HG03039 (cell line): Measurements from ENCODE around the gene POMT1.

Experiments used
- ATAC-seq: cut with Tn5 transposase; IDR thresholded peaks from one replicate; pipeline ENCODE4 v1.9.1; 2021; ENCODE audit warnings: mild to moderate bottlenecking, moderate library complexity; ENCODE audit not compliant: unreplicated experiment

POMT1 gene

DNA sequence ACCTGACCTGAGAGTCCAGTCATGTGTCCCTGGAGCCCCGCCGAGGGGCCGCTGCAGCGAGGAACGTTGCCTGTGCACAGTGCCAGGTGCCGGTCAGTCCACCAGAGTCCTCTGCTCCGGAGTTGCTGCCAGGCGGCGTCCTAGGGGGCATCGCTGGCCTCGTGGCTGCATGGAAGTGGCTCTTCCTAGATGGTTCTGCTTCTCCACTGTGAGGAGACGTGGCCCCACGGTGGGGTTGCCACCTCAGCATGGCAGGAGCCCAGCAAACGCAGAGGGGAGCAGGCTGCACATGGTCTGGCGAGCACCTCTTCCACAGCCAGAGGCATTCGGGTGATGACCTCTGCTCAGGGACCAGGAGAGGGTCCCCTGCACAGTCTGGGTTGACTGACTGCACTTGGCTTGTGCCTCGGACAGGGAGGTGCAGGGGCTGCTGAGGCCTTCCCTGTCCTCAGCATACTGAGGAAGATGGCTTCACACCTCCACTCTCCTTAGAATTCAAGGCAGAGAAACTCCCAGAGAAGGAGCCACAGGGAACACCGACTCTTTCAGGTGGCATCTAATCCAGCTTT, 25.9 kb upstream of the POMT1 start:
- no peak for ATAC-seq

DNA sequence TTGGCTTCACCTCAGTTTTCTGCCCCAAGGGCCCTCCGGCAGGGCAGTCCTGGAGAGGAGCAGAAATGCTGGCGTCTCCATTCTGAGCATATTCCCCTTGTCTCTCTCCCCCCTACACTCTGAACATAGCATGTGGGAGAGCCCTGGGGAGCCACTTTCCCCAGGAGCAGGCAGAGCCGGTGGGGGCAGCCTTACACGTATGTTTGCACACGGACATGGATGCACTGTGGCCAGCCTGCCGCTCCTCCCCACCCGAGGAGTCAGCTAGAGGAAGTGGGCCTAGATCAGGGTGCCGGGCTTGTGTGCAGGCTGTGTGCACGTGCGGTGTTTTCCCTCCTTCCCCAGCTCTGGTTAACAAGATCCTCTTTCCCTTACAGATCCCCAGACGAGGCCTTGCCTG, 25.4 kb upstream of the POMT1 start:
- no peak for ATAC-seq

DNA sequence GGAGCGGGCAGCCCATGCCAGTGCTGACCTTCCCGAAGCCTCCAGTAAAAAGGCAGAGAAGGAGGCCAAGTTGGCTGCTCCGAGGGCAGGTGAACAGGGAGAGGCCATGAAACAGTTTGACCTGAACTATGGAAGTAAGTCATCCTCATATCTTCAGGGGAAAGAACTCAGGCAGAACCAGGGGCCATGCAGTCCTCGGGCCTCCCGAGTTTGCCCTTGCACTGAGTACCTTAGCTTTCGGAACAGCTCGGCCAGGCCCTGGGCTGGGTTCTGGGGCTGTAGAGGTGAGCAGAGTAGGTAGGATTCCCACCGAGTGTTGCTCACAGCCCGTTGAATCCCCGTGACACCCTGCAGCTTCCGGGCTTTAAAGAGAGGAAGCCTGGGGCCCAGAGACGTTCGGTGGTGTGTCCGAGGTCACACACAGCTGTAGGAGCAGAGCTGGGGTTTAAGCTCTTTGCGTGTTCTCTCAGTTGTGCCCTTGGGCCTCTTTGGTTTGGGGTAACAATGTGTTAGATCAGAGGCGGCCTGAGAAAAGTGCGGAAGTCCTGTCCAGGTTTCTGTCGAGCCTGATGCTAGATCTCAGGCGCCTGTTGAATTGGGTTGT, 24.8 kb upstream of the POMT1 start:
- no peak for ATAC-seq

DNA sequence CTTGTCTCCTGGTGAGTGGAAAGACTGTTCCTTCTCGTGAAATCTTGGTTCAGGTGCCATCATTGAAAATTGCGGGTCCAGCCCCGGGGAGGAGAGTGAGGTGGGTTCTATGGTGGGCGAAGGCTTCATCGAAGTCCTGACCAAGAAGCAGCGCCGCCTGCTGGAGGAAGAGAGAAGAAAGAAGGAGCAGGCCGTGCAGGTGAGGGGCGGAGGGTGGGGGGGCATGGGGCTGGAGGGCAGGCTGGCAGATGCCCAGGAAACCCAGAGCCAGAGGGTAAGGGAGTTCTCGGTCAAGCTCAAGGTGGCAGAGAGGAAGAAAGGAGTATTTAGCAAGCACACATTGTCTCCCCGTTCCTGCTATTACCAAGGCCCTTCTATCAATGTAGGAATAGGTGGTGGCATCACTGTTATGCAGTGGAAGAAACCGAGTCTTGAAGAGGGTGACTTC, 24.3 kb upstream of the POMT1 start:
- ATAC-seq: no peak

DNA sequence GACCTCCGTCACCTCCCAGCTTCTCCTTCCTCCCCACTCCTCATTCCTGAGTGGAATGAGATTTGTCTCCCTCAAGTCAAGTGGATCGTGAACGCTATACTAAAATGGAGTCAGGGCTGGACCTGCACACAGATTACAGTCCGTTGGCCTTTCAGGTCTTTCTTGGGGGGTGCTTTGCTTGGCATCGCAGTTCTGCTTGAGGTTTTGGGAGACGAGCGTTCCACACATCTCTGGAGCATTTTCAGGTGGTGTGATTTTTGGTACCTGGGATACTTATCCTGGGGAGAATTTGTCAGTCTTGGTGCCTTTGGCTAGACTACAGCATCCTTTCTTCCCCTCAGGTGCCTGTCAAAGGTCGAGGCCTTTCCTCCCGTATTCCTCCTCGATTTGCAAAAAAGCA, 23.8 kb upstream of the POMT1 start:
- ATAC-seq: no peak

DNA sequence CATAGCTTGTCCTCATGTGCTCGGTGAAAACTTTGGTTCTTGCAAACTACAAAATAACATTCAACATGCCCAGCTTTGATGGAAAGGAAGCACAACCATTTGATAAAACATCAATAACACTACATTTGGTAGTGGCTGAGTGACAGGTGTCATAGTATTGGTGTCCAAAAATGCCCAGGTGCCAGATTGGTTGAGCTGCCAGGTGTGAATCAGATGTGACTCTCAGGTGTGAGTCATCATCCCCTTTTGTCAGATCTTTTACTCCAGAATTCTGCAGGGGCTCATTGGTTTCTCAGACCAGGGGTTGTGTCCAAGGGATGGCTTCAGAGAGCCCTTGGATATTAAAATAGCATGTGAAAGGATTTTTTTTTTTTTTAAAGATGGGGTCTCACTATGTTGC, 22.5 kb upstream of the POMT1 start:
- ATAC-seq: no peak

DNA sequence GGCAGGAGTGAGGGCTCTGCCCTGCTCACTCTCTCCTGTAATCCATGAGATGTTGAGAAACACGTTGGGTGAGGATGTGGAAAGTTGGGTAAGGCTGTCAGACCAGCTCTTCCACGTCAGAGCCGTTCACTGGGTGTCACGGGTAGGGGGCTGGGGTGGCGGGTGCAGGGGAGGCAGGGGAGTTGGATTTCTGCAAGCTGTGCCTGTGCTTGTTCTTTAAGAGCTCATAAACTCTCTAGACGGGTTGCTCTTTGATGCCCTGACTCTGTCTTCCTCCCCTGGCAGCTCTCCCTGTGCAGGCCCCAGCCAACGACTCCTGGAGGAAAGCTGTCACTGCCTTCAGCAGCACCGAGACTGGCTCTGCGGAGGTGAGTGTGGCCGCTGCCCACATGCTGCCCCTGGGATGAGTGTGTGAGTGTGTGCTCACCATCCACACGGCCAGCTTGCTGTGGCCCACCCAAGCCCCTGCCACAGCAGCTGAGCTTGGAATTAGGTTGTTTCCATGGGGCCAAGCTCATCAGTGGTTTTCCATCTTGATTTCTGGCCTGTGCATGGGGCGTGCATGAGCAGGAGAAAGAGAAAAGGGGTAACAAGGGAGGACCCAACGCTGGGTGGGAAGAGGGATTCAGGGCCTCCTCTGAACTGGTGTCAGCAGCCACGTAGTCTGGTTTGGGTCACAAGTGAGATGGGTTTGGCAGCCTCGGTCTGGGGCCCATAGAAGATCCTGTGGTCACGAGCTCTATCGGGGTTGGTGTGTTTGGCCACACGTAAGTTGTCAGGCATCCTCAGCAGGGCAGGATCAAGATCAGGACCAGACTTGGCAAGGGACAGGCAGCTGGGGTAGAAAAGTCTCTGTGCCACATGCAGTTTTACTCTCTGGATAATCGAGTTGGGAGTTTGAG, 21.0 kb upstream of the POMT1 start:
- no peak for ATAC-seq

DNA sequence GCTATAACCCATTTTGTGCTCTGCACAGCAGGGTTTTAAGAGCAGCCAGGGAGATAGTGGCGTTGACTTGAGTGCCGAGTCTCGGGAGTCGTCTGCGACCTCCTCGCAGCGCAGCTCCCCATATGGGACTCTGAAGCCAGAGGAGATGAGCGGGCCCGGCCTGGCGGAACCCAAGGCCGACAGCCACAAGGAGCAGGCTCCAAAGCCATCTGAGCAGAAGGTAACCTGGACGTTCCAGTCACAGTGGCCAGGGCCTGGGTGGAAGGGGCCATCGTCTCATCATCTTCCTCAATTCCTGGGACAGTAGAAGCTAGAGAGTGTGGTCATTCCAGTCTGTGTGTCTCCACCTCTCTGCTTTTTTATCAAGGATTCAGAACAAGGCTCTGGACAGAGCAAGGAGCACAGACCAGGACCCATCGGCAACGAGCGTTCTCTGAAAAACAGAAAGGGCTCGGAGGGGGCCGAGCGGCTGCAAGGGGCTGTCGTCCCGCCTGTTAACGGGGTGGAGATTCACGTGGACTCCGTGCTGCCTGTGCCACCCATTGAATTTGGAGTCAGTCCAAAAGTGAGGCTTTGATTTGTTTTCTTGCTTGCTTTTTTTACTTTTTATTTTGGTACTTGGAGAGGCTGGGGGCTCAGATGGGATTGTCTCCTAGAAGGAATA, 20.2 kb upstream of the POMT1 start:
- no peak for ATAC-seq

DNA sequence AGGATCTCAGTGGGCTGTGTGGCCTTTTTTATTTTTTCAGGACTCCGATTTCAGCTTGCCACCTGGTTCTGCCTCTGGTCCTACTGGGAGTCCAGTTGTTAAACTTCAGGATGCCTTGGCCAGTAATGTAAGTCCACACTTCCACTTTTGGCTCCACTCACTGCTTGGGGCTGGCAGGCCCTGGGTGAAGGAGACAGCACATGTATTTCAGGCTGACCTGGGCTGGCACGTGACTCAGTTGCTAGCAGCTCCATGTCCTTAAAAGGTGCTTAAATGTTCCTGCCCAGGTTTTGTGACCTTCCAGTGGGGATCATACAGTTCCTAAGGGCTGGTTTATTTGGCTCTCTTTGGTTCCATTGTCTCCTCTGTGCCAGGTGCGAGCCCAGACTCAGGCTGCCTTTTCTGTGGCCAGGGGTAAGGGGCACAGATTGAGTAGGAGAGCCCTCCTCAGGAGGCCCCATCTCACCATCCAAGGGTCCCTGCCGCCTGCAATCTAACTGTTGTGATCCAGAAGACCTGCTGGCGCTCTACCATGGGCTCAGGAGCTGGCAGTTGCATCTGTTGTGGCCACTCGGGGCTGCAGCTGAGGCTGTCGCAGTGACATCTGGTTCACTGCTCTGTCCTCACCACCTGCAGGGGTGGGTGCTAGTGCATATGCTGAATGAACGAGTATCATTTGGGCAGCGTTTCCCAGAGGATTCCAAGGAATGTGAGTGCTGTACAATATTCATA, 19.2 kb upstream of the POMT1 start:
- ATAC-seq: no peak

DNA sequence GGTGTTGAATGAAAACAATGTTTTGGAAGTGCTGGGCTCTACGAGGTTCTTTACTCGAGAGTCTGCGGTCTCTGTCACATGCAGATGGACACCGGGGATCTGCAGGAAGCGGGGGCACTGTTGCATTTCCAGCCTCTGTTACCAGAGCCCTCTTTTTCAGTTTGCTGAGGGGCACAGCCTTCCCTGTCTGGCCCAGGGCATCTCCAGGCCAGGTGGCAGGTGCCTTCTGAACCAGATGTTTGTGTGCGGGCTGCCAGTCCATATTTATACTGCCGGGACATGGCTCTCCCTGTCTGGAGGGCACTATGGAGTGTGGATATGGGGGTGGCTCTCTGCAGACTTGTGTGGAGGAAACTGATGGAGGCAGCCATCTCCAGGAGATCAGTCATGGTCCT, 18.7 kb upstream of the POMT1 start:
- no peak for ATAC-seq

DNA sequence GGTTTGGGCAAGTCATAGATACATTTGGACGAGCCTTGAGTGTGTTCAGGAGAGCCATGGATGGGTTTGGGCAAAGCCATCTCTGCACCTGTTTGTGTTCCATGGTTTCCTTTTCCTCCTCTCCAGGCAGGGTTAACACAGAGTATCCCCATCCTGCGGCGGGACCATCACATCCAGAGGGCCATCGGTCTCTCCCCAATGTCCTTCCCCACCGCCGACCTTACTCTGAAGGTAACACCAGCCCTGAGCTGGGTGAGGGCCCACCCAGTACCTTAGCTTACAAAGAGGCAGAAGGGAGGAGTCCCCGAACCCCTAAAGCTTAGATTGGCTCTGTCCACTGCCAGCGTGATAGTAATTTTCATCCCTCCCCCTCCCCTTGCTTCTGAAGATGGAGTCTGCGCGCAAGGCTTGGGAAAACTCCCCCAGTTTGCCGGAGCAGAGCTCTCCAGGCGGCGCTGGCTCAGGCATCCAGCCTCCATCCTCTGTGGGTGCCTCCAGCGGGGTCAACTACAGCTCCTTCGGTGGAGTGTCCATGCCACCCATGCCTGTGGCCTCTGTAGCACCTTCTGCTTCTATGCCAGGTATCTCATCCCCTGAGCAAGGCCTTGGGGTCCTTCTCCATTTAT, 18.0 kb upstream of the POMT1 start:
- no peak for ATAC-seq

DNA sequence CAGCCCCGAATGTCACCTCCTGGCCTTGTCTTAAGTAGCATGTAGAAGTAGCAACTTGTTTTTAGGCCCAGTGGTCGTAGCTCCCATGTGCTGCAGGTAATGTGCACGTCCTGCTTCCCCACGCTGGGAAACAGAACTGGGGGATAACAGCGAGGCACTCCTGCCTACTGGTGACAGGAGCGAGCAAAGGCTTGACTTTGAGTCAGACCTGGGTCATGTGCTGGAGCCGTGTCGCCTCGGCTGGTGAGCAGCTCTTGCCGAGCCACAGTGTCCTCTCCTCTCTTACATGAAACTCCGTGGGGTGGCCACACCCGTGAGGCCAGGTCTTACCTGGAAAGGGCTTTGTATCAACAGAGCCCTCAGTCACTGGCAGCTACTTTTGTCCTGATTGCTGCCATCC, 17.5 kb upstream of the POMT1 start:
- ATAC-seq: no peak

DNA sequence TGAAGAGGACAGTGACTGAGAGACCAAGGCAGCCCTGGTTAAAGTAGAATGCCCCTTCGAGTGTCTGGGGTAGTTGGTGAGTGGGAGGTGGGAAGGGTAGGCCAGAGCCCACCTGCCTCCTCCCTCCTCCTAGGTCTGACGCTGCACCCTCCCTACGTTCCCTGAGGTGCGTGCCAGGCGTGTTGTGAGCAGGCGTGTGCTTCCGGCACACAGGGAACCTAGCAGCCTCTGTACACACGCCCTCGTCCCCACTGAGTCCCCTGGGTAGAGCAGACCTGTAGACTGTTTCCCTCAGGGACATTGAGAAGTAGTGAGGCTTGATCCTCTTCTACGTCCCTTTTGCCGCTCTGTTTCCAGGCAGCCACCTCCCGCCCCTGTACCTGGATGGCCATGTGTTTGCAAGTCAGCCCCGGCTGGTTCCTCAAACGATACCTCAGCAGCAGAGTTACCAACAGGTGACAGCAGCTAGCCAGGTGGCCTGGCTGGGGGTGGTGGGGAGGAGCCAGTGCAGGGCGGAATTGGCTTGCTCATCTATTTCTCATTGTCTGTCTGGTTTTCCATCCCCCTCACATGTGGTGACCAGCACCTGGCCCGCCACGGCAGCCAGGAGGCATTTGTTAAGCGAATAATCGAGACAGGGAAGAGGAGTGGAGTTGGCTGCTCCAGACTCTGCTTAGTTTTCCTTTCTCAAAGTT, 16.8 kb upstream of the POMT1 start:
- no peak for ATAC-seq

DNA sequence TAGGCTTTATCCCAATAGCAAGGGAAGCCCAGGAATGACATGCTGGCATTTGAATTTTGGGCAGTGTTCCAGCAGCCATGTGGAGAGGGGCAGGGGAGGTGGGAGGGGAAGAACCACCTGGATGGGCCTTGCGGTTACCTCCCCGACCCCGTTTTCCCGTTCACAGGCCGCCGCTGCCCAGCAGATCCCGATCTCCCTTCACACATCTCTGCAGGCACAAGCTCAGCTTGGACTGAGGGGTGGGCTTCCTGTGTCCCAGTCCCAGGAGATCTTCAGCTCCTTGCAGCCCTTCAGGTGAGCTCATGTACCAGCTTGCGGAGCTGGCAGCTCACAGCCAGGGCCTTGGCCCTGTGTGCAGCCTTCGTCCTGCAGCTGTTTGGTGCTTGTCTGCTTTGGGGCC, 15.7 kb upstream of the POMT1 start:
- no peak for ATAC-seq

DNA sequence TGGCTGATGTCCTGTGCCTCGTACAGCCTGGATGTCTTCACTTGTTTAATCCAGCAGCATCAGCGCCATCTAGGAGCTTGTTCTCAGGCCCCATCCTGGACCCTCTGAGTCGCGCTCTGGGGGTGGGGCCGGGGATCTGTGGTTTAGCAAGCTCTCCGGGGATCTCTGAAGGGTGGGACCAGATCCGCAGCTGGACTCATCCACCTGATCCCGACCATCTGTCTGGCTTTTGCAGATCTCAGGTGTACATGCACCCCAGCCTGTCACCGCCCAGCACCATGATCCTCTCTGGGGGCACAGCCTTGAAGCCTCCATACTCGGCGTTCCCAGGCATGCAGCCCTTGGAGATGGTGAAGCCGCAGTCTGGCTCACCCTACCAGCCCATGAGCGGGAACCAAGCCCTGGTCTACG, 15.1 kb upstream of the POMT1 start:
- ATAC-seq: no peak

DNA sequence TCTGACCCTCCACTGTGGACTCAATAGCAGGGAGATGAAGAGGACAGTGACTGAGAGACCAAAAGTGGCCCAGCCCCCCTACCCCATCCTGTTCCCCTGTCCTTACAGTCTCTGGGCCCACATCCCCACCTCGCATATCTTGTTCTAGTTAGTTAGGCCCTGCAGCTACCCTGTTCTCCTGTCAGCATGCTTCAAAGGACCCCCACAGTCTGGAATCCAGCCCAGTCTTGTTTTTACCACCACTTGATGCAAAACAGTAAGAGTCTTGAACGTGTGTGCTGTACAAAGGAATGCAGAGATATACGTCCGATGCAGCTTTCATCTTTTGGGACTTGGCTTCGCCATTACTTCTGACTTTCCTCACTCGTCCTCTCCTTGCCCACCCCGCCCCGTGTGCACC, 12.2 kb upstream of the POMT1 start:
- no peak for ATAC-seq

DNA sequence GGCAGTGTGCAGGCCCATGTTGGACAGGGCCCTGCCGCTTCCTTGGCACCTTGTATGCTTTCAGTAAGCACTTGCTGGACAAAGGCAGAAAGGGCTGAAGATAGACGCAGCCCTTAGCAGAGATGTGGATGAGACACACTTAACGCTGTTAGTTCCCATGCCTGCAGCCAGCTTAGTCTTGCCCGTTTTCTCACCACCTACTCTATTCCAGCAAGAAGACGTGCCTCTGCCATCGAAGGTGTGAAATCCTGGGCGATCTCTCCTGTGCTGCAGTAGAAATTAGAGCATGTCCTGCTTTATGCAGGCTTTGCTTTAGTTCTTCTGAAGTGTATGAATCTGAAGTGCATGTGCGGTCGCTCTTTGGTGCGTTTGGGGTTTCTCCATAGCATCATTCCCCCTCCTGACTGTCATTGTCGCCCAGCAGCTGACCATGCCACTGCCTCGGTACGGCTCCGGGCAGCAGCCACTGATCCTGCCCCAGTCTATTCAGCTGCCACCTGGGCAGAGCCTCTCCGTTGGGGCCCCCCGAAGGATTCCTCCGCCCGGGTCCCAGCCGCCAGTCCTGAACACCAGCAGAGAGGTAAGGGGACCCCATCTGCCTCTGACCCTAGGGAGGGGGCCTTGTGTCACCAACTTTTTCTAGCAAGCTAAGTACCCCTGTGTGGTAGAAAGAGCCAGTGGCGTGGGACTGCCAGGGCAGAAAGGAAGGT, 11.6 kb upstream of the POMT1 start:
- no peak for ATAC-seq

DNA sequence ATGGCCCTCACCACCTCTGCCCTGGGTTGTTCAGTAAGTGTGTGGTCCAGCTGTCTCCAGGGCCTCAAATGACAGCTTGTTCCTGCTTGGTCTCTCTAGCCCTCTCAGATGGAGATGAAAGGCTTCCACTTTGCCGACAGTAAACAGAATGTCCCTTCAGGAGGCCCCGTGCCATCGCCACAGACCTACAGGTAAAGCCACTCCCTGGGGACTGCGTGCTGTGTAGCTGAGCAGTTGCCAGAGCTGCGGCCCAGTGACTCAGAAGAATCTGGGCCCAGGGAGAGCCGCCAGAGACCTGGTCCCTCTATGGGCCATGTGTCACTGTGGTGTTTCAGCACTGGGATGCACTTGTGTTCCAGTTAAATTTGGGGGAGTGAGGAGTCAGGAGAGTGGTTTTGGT, 10.6 kb upstream of the POMT1 start:
- ATAC-seq: no peak

DNA sequence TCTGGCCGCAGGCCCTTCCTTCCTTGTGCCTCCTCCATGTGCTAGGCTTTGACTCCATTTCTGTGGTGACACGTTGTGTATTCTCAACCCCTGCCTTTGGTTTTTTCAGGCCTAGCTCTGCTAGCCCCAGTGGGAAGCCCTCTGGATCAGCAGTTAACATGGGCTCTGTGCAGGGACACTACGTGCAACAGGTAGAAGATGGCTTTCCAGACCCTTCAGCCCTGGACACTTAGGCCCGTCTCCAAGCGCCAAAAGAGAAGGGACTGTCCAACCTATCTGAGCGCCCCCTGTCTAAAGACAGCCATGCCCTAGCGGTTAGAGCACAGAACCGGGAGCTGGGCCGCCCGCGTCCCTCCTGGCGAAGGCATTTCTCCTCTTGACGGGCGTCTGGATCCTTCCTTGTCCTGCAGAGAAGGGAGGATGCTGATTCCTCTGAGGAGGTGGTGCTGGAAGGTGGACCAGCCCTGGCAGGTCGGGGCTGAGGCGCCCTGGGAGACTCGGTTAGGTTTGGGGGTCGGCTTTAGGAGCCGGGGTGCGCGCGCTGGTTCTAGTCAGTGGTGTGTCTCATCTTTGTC, 8.3 kb upstream of the POMT1 start:
- no peak for ATAC-seq
